GM19043 (cell line): ENCODE measurements around the gene C10orf67.
A peak's percentile ranks its signal among the peaks of the same experiment; 100 is the strongest.
"Not testable (repeated sequence)": the region's sequence is repeated elsewhere in the genome, so short reads cannot be mapped to it uniquely, and the experiment has no call there.

ENCODE experiments used
- ATAC-seq: cut with Tn5 transposase; IDR thresholded peaks from one replicate; pipeline ENCODE4 v1.9.1; 2021; ENCODE audit warnings: low read depth; ENCODE audit not compliant: unreplicated experiment

The C10orf67 gene

DNA sequence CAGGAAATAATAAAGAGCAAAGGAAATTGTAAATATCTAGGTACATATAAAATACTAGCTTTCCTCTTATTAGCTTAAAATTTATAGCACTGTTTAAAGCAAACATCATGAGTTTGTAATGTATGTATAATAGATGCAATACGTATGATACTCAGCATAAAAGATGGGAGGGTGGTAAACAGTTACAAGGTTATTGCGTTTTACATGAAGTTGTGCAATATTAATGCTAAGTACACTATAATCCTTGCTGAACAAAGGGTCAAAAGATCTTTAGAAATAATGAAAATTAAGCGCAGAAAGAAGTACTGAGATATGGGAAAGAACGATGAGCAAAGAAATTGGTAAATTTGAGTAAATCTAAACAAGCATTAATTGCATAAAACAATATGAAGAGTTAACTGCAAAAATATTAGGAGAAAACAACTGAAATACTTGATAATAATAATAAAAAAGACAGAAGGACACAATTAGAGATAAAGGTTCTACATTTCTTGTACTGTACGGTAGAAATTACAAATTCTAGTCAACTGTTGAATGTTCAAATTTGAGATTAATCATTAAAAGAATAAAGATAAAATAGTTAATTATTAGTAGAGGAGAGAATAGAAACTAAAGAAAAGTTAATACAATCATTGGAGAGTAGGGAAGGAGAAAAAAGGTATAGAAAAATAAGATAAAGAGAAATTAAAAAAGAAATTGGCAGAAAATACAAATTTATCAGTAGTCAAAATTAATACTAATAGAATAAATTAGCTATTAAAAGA is 17.9 kb downstream of the C10orf67 start:
- no peak for ATAC-seq

DNA sequence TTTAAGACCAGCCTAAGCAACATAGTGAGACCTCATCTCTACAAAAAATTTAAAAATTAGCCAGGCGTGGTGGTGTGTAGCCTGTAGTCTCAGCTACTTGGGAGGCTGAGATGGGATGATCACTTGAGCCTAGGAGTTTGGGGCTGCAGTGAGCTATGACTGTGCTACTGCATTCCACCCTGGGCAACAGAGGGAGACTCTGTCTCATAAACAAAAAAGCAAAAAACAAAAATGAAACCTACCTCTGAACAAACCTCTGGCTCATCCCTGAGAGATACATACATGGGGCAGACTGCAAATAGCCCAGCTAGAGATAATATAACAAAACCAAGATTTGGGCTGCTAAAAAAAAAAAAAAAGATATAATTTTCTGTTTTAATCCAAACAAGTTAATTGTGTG is 19.5 kb downstream of the C10orf67 start:
- ATAC-seq = peak; percentile 86

GRCh38 chr10:23324351-23324750 is 20.2 kb downstream of the C10orf67 start:
- no peak for ATAC-seq

- no peak for ATAC-seq
Observed at GRCh38 chr10:23322082-23322481, 22.5 kb downstream of the C10orf67 start.

- no peak for ATAC-seq
Observed at GRCh38 chr10:23319835-23320234, 24.8 kb downstream of the C10orf67 start.

- ATAC-seq = no peak
Observed at GRCh38 chr10:23318359-23318758, 26.2 kb downstream of the C10orf67 start.

DNA sequence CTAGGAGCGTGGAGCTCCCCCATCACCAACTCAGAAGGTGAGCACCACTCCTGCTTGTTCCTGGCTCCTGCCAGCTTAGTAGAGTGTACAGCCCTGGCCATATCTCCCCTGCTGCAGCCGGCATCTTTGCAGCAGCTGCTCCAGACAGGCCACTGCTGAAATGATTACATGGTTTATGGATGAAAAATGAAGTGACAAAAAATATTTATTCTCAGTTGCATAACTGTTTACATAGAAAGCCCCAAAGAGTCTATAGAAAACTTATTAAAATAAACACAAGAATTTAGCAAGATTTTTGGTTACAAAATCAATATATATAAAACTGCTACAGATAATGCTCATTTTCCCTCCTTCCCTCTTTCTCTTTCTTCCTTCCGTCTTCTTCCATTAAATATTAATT is 27.2 kb downstream of the C10orf67 start:
- ATAC-seq = no peak

DNA sequence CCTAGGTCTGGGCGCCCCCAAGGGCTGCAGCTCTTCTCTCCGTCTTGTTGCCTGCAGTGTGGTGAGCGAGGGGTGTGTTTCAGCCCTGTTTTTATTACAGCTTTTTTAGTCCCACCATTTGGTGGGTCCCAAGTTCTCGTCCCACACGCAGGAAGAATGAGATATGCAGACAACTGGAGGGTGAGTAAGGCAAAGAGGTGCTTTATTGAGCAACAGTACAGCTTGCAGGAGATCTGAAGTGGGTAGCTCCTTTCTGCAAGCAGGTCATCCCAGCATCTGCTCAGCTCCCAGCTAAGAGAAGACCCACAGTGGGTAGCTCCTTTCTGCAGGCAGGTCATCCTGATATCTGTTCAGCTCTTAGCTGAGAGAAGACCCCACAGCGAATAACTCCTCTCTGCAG is 28.2 kb downstream of the C10orf67 start:
- no peak for ATAC-seq

DNA sequence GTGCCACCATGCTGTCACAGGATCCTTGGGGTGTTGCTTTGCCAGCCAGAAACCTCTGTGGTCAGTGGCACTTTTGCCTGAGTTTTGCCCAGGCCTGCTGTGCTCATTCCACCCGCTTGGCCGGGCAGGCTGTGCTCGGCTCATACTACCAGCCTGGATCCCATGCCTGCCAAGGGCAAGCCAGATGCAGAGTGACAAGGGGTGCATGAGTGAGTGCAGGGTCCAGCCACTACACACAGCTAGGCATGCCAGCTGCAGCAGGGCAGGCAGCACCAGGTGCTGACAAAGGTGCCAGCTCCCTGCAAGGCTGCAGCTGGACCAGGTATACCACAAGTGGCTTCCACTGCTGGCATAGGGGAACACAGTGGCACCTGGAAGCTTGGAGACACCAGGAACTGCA is 28.6 kb downstream of the C10orf67 start:
- no peak for ATAC-seq

DNA sequence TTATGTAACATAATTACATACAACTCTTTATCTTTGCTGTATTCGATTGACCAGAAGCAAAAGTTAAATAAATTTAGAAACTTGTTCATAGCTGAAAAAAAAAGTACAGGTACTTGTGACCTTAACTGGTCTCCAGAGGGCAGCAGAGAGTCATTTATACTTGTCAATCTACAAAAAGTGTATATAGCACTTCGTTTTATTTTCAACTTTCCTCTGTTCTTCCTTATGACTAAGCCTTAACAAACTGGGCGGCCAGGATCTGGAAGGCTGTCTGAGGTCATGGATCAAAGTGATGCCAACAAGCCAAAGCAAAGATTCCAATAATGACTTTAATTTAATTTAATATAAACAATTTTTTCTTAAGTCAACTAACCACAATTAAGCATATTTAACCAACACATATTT is 29.8 kb downstream of the C10orf67 start:
- no peak for ATAC-seq

DNA sequence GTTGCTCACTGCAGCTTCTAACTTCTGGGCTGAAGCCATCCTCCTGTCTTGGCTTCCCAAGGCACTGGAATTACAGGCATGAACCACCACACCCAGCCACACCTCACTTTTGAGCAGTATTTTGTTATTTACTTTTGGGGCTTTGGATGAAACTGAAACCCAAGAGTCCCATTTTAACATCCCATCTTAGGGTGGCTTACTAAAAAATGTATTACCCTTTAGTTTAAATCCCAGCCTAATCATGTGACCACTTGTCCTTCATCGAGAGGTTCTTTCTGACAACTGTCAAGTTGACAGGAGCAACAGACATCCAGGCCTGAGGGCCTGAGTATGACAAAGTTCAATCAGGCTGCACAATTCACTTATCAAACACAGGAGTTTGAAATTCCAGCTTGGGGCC is 33.6 kb downstream of the C10orf67 start:
- ATAC-seq = no peak

GRCh38 chr10:23310404-23310803 is 34.2 kb downstream of the C10orf67 start:
- ATAC-seq = no peak

- not testable (repeated sequence) for ATAC-seq
Observed at GRCh38 chr10:23299961-23300360, 44.6 kb downstream of the C10orf67 start.

GRCh38 chr10:23294638-23295247 is 49.9 kb downstream of the C10orf67 start:
- ATAC-seq = no peak

- no peak for ATAC-seq
Observed at GRCh38 chr10:23293973-23294590, 50.5 kb downstream of the C10orf67 start.

- peak; percentile 85 for ATAC-seq
Observed at GRCh38 chr10:23293145-23293724, 51.4 kb downstream of the C10orf67 start.

- ATAC-seq = no peak
Observed at GRCh38 chr10:23291551-23292334, 52.9 kb downstream of the C10orf67 start.

DNA sequence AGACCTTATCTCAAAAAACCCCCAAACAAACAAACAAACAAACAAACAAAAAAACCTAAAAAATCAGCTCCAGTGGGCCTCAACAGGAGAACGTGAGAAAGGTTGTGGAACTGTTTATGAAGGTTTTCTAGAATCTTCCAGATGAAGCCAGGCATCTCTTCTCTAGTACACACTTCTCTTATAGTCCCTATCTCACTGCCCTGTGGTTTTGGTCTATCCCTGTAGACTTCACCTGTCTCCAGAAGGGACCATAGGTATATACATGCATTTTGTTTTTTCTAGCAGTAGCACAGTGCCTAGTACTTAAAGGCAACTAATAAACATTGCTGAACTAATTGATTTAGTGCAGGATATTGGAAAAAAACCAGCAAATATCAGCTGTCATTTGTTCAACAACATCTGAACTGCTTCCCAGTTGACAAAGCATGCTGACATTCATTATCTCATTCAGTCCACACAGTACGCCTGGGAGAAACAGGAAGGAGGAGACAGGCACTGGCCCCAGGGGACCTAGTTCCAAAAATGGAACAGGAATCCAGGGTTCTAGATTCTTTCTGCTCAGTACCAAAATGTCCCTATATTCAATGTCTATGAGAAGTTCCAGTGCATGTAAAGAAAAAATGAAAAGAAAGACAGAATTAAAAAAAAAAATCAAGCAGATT is 59.8 kb downstream of the C10orf67 start:
- no peak for ATAC-seq

GRCh38 chr10:23284155-23284554 is 60.4 kb downstream of the C10orf67 start:
- ATAC-seq = no peak

GRCh38 chr10:23283680-23284079 is 60.9 kb downstream of the C10orf67 start:
- ATAC-seq = no peak
